ENCODE measurements around the gene FADS1. TPM values are rescaled to one million over a fixed set of nuclear protein-coding genes. Genes with fewer than 3 reads are reported as not detected.

Gene FADS1
- total RNA-seq, 1 experiment from 2014 or later, result 105 TPM

DNA sequence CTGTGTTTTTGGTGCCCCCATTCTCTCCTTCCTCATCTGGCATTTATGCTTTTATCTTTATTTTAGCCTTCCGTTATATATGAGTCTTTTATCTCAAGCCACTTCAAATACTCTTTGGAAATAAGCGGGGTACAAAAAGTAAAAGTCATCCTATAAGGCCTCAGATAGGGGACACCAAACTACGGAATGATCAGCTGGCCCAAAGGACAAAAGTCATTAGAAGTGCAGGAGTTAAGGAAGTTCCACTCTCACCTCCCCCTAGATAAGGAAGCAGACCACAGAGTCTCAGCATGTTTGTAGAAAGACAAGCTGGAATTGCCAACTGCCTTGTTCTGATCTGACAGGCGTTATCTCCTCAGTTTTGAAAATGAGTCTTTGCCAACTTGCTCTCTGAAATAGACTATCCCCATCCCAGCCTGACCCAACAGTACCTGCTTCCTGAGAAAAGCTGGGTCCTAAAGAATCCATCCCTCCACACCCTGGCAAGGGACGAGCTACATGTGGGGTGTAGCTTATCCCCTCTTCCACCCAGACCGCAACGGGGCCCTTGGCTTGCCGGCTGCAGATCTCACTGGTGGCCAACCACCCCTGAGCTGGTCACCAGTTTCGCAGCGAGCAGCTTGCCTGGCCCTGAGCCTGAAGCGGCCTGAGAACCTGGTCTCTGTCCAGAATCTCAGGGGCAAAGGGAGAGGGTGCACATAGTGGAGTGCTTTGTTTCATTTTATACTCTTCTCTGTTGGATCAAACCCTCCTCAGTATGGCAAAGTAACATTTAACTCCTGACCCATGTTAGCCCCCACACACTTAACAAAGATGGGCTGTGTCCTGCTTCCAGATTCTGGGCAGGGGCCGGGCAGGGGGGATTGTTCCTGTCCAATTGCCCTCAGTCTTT, 25.1 kb upstream of the FADS1 start (continued):
- TF ChIP-seq, protein P1, sequence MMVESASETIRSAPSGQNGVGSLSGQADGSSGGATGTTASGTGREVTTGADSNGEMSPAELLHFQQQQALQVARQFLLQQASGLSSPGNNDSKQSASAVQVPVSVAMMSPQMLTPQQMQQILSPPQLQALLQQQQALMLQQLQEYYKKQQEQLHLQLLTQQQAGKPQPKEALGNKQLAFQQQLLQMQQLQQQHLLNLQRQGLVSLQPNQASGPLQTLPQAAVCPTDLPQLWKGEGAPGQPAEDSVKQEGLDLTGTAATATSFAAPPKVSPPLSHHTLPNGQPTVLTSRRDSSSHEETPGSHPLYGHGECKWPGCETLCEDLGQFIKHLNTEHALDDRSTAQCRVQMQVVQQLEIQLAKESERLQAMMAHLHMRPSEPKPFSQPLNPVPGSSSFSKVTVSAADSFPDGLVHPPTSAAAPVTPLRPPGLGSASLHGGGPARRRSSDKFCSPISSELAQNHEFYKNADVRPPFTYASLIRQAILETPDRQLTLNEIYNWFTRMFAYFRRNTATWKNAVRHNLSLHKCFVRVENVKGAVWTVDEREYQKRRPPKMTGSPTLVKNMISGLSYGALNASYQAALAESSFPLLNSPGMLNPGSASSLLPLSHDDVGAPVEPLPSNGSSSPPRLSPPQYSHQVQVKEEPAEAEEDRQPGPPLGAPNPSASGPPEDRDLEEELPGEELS (CRISPR knock-in tag; IDR thresholded peaks at IDR 0.05), result no peak
- TF ChIP-seq ZNF263 (CRISPR knock-in tag; IDR thresholded peaks at IDR 0.05; ENCODE audit: low read depth) (no peak), NR2C2 (CRISPR knock-in tag; IDR thresholded peaks at IDR 0.05) (no peak), CREM (CRISPR knock-in tag; IDR thresholded peaks at IDR 0.05) (no peak), RELA (CRISPR knock-in tag; IDR thresholded peaks at IDR 0.05; ENCODE audit: borderline replicate concordance) (no peak), SMAD3 (CRISPR knock-in tag; IDR thresholded peaks at IDR 0.05; ENCODE audit: borderline replicate concordance) (no peak)
- TF ChIP-seq, protein P2, sequence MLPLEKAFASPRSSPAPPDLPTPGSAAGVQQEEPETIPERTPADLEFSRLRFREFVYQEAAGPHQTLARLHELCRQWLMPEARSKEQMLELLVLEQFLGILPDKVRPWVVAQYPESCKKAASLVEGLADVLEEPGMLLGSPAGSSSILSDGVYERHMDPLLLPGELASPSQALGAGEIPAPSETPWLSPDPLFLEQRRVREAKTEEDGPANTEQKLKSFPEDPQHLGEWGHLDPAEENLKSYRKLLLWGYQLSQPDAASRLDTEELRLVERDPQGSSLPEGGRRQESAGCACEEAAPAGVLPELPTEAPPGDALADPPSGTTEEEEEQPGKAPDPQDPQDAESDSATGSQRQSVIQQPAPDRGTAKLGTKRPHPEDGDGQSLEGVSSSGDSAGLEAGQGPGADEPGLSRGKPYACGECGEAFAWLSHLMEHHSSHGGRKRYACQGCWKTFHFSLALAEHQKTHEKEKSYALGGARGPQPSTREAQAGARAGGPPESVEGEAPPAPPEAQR (CRISPR knock-in tag; IDR thresholded peaks at IDR 0.05), result no peak
- TF ChIP-seq, protein P3, sequence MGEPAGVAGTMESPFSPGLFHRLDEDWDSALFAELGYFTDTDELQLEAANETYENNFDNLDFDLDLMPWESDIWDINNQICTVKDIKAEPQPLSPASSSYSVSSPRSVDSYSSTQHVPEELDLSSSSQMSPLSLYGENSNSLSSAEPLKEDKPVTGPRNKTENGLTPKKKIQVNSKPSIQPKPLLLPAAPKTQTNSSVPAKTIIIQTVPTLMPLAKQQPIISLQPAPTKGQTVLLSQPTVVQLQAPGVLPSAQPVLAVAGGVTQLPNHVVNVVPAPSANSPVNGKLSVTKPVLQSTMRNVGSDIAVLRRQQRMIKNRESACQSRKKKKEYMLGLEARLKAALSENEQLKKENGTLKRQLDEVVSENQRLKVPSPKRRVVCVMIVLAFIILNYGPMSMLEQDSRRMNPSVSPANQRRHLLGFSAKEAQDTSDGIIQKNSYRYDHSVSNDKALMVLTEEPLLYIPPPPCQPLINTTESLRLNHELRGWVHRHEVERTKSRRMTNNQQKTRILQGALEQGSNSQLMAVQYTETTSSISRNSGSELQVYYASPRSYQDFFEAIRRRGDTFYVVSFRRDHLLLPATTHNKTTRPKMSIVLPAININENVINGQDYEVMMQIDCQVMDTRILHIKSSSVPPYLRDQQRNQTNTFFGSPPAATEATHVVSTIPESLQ (CRISPR knock-in tag; IDR thresholded peaks at IDR 0.05), result no peak

DNA sequence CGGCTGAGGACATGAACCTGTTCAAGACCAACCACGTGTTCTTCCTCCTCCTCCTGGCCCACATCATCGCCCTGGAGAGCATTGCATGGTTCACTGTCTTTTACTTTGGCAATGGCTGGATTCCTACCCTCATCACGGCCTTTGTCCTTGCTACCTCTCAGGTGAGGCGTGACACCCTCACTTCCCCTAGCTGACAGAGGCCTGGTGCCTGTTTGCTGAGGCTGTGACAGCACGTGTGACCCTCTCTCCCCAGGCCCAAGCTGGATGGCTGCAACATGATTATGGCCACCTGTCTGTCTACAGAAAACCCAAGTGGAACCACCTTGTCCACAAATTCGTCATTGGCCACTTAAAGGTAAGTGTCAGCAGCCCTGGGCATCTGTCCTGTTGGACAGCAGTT, 23.6 kb upstream of the FADS1 start:
- DNase-seq (ENCODE audit: low spot score), result no peak
- TF ChIP-seq, protein P4, sequence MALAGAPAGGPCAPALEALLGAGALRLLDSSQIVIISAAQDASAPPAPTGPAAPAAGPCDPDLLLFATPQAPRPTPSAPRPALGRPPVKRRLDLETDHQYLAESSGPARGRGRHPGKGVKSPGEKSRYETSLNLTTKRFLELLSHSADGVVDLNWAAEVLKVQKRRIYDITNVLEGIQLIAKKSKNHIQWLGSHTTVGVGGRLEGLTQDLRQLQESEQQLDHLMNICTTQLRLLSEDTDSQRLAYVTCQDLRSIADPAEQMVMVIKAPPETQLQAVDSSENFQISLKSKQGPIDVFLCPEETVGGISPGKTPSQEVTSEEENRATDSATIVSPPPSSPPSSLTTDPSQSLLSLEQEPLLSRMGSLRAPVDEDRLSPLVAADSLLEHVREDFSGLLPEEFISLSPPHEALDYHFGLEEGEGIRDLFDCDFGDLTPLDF (CRISPR knock-in tag; IDR thresholded peaks at IDR 0.05), result no peak
- TF ChIP-seq, protein P5, sequence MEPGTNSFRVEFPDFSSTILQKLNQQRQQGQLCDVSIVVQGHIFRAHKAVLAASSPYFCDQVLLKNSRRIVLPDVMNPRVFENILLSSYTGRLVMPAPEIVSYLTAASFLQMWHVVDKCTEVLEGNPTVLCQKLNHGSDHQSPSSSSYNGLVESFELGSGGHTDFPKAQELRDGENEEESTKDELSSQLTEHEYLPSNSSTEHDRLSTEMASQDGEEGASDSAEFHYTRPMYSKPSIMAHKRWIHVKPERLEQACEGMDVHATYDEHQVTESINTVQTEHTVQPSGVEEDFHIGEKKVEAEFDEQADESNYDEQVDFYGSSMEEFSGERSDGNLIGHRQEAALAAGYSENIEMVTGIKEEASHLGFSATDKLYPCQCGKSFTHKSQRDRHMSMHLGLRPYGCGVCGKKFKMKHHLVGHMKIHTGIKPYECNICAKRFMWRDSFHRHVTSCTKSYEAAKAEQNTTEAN (CRISPR knock-in tag; IDR thresholded peaks at IDR 0.05), result no peak
- no peak for TF ChIP-seq JAZF1 (CRISPR knock-in tag; IDR thresholded peaks at IDR 0.05)
- TF ChIP-seq RELA (CRISPR knock-in tag; IDR thresholded peaks at IDR 0.05; ENCODE audit: borderline replicate concordance), result no peak
- TF ChIP-seq KAT7 (CRISPR knock-in tag; IDR thresholded peaks at IDR 0.05; ENCODE audit: borderline replicate concordance), result no peak
- TF ChIP-seq OVOL2 (CRISPR knock-in tag; IDR thresholded peaks at IDR 0.05; ENCODE audit: borderline replicate concordance), result no peak
- no peak for TF ChIP-seq NFYB (CRISPR knock-in tag; conservative IDR thresholded peaks at IDR 0.05; ENCODE audit: low read depth)
- TF ChIP-seq NFATC4 (CRISPR knock-in tag; IDR thresholded peaks at IDR 0.05), result no peak
- TF ChIP-seq NR2C2 (CRISPR knock-in tag; IDR thresholded peaks at IDR 0.05), result no peak
- TF ChIP-seq, protein P6, sequence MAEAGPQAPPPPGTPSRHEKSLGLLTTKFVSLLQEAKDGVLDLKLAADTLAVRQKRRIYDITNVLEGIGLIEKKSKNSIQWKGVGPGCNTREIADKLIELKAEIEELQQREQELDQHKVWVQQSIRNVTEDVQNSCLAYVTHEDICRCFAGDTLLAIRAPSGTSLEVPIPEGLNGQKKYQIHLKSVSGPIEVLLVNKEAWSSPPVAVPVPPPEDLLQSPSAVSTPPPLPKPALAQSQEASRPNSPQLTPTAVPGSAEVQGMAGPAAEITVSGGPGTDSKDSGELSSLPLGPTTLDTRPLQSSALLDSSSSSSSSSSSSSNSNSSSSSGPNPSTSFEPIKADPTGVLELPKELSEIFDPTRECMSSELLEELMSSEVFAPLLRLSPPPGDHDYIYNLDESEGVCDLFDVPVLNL (CRISPR knock-in tag; IDR thresholded peaks at IDR 0.05; ENCODE audit: borderline replicate concordance, low read depth), result no peak
- TF ChIP-seq ZNF317 (CRISPR knock-in tag; IDR thresholded peaks at IDR 0.05; ENCODE audit: borderline replicate concordance, low read depth), result no peak
- TF ChIP-seq, protein P7, sequence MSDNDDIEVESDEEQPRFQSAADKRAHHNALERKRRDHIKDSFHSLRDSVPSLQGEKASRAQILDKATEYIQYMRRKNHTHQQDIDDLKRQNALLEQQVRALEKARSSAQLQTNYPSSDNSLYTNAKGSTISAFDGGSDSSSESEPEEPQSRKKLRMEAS (CRISPR knock-in tag; IDR thresholded peaks at IDR 0.05), result no peak
- no peak for TF ChIP-seq ELF4 (CRISPR knock-in tag; IDR thresholded peaks at IDR 0.05; ENCODE audit: low read depth)
- no peak for TF ChIP-seq ZNF416 (CRISPR knock-in tag; IDR thresholded peaks at IDR 0.05)
- TF ChIP-seq GABPB1 (CRISPR knock-in tag; IDR thresholded peaks at IDR 0.05), result no peak
- TF ChIP-seq ZNF219 (CRISPR knock-in tag; IDR thresholded peaks at IDR 0.05; ENCODE audit: borderline replicate concordance), result no peak
- CTCF ChIA-PET, result no interaction called here
- Mint-ChIP-seq H3K4me1 (peaks cover 15% of the 10 kb centered on the region), H3K27ac (peak overlapping the region; percentile 41; the same call in 1 of the 2 replicates), H3K4me3 (no peak overlapping the region), H3K9me3 (0 out of 2 replicates have a peak, but pooled peaks cover 3% of the 10 kb centered on the region), H3K36me3 (peaks cover 79% of the 10 kb centered on the region), H3K27me3 (ENCODE audit: low read depth) (no peaks in the 10 kb centered on the region)
- no peak for ATAC-seq
- POLR2A ChIA-PET, result no interaction called here
